Effector CD8-positive, alpha-beta T cell (primary cell): ENCODE data around the gene SFSWAP.

Experiments
- DNase-seq: peaks from one replicate; lab custom pipeline; 2025; lab: John Stamatoyannopoulos, UW

Gene SFSWAP

GRCh38 chr12:131834798-131835615 lies 124.1 kb downstream of the SFSWAP start:
- DNase-seq = no peak

GRCh38 chr12:131835616-131836171 lies 124.8 kb downstream of the SFSWAP start:
- DNase-seq = no peak

- no peak for DNase-seq
Measured at GRCh38 chr12:131836193-131836592, 125.3 kb downstream of the SFSWAP start.

- DNase-seq = no peak
Measured at GRCh38 chr12:131836714-131837397, 126.0 kb downstream of the SFSWAP start.

- DNase-seq = no peak
Measured at GRCh38 chr12:131840643-131841416, 129.9 kb downstream of the SFSWAP start.

GRCh38 chr12:131841547-131841946 lies 130.7 kb downstream of the SFSWAP start:
- no peak for DNase-seq

- no peak for DNase-seq
Measured at GRCh38 chr12:131842169-131842568, 131.3 kb downstream of the SFSWAP start.

- no peak for DNase-seq
Measured at GRCh38 chr12:131843527-131843926, 132.6 kb downstream of the SFSWAP start.

GRCh38 chr12:131844140-131844539 lies 133.2 kb downstream of the SFSWAP start:
- no peak for DNase-seq

- DNase-seq = no peak
Measured at GRCh38 chr12:131844656-131845055, 133.8 kb downstream of the SFSWAP start.

- no peak for DNase-seq
Measured at GRCh38 chr12:131845121-131845520, 134.2 kb downstream of the SFSWAP start.

GRCh38 chr12:131847456-131847855 lies 136.6 kb downstream of the SFSWAP start:
- DNase-seq = no peak

GRCh38 chr12:131848753-131849152 lies 137.9 kb downstream of the SFSWAP start:
- DNase-seq = no peak
